Transverse colon (tissue), 4 donors: ENCODE data around the gene NAP1L5. TPM values are rescaled to one million over a fixed set of nuclear protein-coding genes. Genes with fewer than 3 reads are reported as not detected.
A peak's percentile ranks its signal among the peaks of the same experiment; 100 is the strongest.

Source experiments
- DNase-seq: peaks from one replicate; pipeline ENCODE4 v3.0.0-alpha.2; 2019
- H3K27ac ChIP-seq, 4 donors: fragments of 200-600 bp; sonication (generic); 2 replicates each; pipeline ENCODE4 v1.5.1; 2016 to 2018; ENCODE audit warnings: inconsistent platforms in 4 of 4
- H3K27me3 ChIP-seq: fragments of 200-600 bp; sonication (generic); 2 replicates; pipeline ENCODE4 v1.5.1; 2017; ENCODE audit warnings: inconsistent platforms
- H3K36me3 ChIP-seq, 4 donors: fragments of 200-600 bp; sonication (generic); 2 replicates each; pipeline ENCODE4 v1.5.1; 2017 to 2019; ENCODE audit warnings: inconsistent platforms in 4 of 4
- H3K4me1 ChIP-seq, 4 donors: fragments of 200-600 bp; sonication (generic); 2 replicates each; pipeline ENCODE4 v1.5.1; 2017 to 2020; ENCODE audit warnings: inconsistent platforms in 4 of 4
- H3K4me3 ChIP-seq, 4 donors: fragments of 200-600 bp; sonication (generic); 1 replicate in 1 of 4; 2 replicates in 3 of 4; pipeline versions ENCODE4 v1.5.1 to v1.6.1; 2017 to 2019; ENCODE audit warnings: inconsistent platforms in 4 of 4
- H3K9me3 ChIP-seq, 2 donors: fragments of 200-600 bp; sonication (generic); 2 replicates each; pipeline ENCODE4 v1.5.1; 2017 to 2019; ENCODE audit warnings: inconsistent platforms in 2 of 2
- CTCF ChIP-seq, 5 experiments: fragments of 200-600 bp in 3 of 5; fragments of 450-650 bp in 2 of 5; sonication (generic) in 3 of 5; IDR thresholded peaks; 1 replicate in 2 of 5; 2 replicates in 3 of 5; pipeline ENCODE4 v1.5.1; 2016 to 2017; ENCODE audit warnings: antibody characterized with exemption in 5 of 5, inconsistent platforms in 3 of 5, mild to moderate bottlenecking in 2 of 5, moderate library complexity in 1 of 5
- EP300 ChIP-seq: sonication (generic); formaldehyde crosslinking; IDR thresholded peaks from one replicate; pipeline ENCODE4 v1.6.1; 2017; ENCODE audit warnings: antibody characterized with exemption, low read depth
- POLR2A ChIP-seq: fragments of 450-650 bp; IDR thresholded peaks from one replicate; pipeline ENCODE4 v1.6.1; 2016; ENCODE audit warnings: antibody characterized with exemption, mild to moderate bottlenecking, moderate library complexity
- POLR2AphosphoS5 ChIP-seq, 3 donors: sonication (generic); formaldehyde crosslinking; IDR thresholded peaks; one replicate each; pipeline ENCODE4 v1.6.1; 2016; ENCODE audit warnings: antibody characterized with exemption in 3 of 3
- WGBS, 2 donors: methylation state at CpG; one replicate each; pipeline ENCODE4 v1.1.5; 2018; ENCODE audit warnings: low coverage in 1 of 2; 5-methylcytosine and 5-hydroxymethylcytosine counted together
- in situ Hi-C, 4 donors: fragments of 200-750 bp; cut with MboI; loops; one replicate each; pipeline versions ENCODE4 v1.15.0 to v1.15.1; 2017; ENCODE audit warnings: low sequenced_read_pairs in 3 of 4, low pct_ligation_motif_present in 1 of 4, low pct_unique_long_range_greater_than_20kb in 1 of 4
- intact Hi-C: fragments of 100-400 bp; cut with DNase I; formaldehyde crosslinking; loops from one replicate; pipeline ENCODE4 v1.15.1; 2023; ENCODE audit warnings: low total_unique reads
- total RNA-seq, 4 donors: library from RNA; depleted of rRNA; stranded (reverse); fragments of >200 nt; gene quantifications; one replicate each; pipeline ENCODE4 v1.1.0, GENCODE V29; 2016

The NAP1L5 gene
- total RNA-seq, 4 donors from 2014 or later = 3.5 TPM; not detected in 2

- intact Hi-C loops = no loop called here
- peaks cover 13 to 14% of the 10 kb centered on the region in 2 donors for H3K9me3 ChIP-seq
- no peak for TF ChIP-seq CTCF (IDR thresholded peaks at IDR 0.05)
- no peak for TF ChIP-seq POLR2AphosphoS5 (IDR thresholded peaks at IDR 0.05)
- no peak for TF ChIP-seq POLR2A
- TF ChIP-seq EP300 = no peak
- H3K4me1 ChIP-seq = no peaks in the 10 kb centered on the region
- peaks cover 0 to 25% (median 8%) of the 10 kb centered on the region in 4 donors for H3K36me3 ChIP-seq
- in situ Hi-C loops = loop anchor here in 2 of 4 donors (25.0 kb wide), 1 partner anchor 319 kb away; no protein-coding TSS in a partner anchor
- no peak overlapping the region for H3K27ac ChIP-seq
- no peak for DNase-seq
- H3K27me3 ChIP-seq = no peaks in the 10 kb centered on the region
- 95 to 100% methylated on average over 2 to 5 of the region's 5 CpGs for WGBS, 2 donors
- no peak overlapping the region for H3K4me3 ChIP-seq
Measured at GRCh38 chr4:88718098-88718497, 20.5 kb upstream of the NAP1L5 start.

GRCh38 chr4:88713782-88714181 is 16.2 kb upstream of the NAP1L5 start:
- DNase-seq = no peak
- H3K4me3 ChIP-seq = no peak overlapping the region
- H3K27me3 ChIP-seq = no peaks in the 10 kb centered on the region
- intact Hi-C loops = no loop called here
- 95 to 100% methylated on average over 1 of the region's 1 CpG for WGBS, 2 donors
- no peaks in the 10 kb centered on the region for H3K4me1 ChIP-seq
- no peak overlapping the region for H3K27ac ChIP-seq
- TF ChIP-seq CTCF (IDR thresholded peaks at IDR 0.05) = no peak
- no peak for TF ChIP-seq POLR2AphosphoS5 (IDR thresholded peaks at IDR 0.05)
- TF ChIP-seq EP300 = no peak
- TF ChIP-seq POLR2A = no peak
- peaks cover 0 to 37% (median 17%) of the 10 kb centered on the region in 4 donors for H3K36me3 ChIP-seq
- in situ Hi-C loops = loop anchor here in 2 of 4 donors (25.0 kb wide), 1 partner anchor 324 kb away; no protein-coding TSS in a partner anchor
- H3K9me3 ChIP-seq = peaks cover 14 to 15% of the 10 kb centered on the region in 2 donors

- 88% methylated on average over 1 of the region's 1 CpG; no CpG with 5 or more reads in 1 of the 2 donors for WGBS, 2 donors
- Histone ChIP-seq H3K36me3 (peaks cover 0 to 25% (median 12%) of the 10 kb centered on the region in 4 donors), H3K4me3 (no peak overlapping the region), H3K9me3 (peaks cover 0 to 3% of the 10 kb centered on the region in 2 donors), H3K4me1 (peaks cover 0 to 5% (median 0%) of the 10 kb centered on the region in 4 donors), H3K27ac (no peak overlapping the region), H3K27me3 (no peaks in the 10 kb centered on the region)
- in situ Hi-C loops (loop anchor here in 2 of 4 donors (25.0 kb wide), 1 partner anchor 327 kb away; no protein-coding TSS in a partner anchor), intact Hi-C loops (no loop called here)
- no peak for DNase-seq
- TF ChIP-seq POLR2A (no peak), EP300 (no peak), CTCF (IDR thresholded peaks at IDR 0.05) (no peak), POLR2AphosphoS5 (IDR thresholded peaks at IDR 0.05) (no peak)
Measured at GRCh38 chr4:88709989-88710388, 12.4 kb upstream of the NAP1L5 start.

- 71 to 73% methylated on average over 5 to 9 of the region's 9 CpGs for WGBS, 2 donors
- peaks cover 0 to 5% (median 0%) of the 10 kb centered on the region in 4 donors for H3K4me1 ChIP-seq
- intact Hi-C loops (no loop called here), in situ Hi-C loops (loop anchor here in 2 of 4 donors (25.0 kb wide), 1 partner anchor 331 kb away; no protein-coding TSS in a partner anchor)
- no peaks in the 10 kb centered on the region for H3K9me3 ChIP-seq
- H3K27me3 ChIP-seq = no peaks in the 10 kb centered on the region
- peak overlapping the region in 3 of 4 donors; percentile 14 to 46 (median 35) for H3K27ac ChIP-seq
- DNase-seq = no peak
- H3K4me3 ChIP-seq = no peak overlapping the region
- TF ChIP-seq EP300 (no peak), CTCF (IDR thresholded peaks at IDR 0.05) (peak; percentile 20 to 44 (median 36))
- peaks cover 0 to 23% (median 11%) of the 10 kb centered on the region in 4 donors for H3K36me3 ChIP-seq
Measured at GRCh38 chr4:88706574-88706973, 8.9 kb upstream of the NAP1L5 start.
